ENCODE data around the gene DNAH8. TPM values are rescaled to one million over a fixed set of nuclear protein-coding genes. Genes with fewer than 3 reads are reported as not detected.

Gene DNAH8
- total RNA-seq, 3 donors from 2014 or later (not counting 1 experiment from before 2014, with no cell fraction given), result 0.10 TPM; not detected in 2

GRCh38 chr6:38978139-38978704, 263.1 kb downstream of the DNAH8 start:
- WGBS (ENCODE audit: insufficient coverage), result 80% methylated on average over 1 of the region's 3 CpGs
- Mint-ChIP-seq H3K27me3 (ENCODE audit: low read depth in 2 of 2) (peaks cover 39 to 57% of the 10 kb centered on the region in 2 donors), H3K27ac (no peak overlapping the region), H3K36me3 (no peaks in the 10 kb centered on the region), H3K4me3 (no peak overlapping the region), H3K4me1 (no peaks in the 10 kb centered on the region), H3K9me3 (no peaks in the 10 kb centered on the region)
- H3K27me3 ChIP-seq (ENCODE audit: control insufficient read depth, insufficient read depth, low read length), result peaks cover 3% of the 10 kb centered on the region
- H3K9me3 ChIP-seq (ENCODE audit: control insufficient read depth, insufficient read depth, low read length), result no peaks in the 10 kb centered on the region
- H3K27ac ChIP-seq (ENCODE audit: low read length), result no peak overlapping the region
- no peak overlapping the region for H3K4me3 ChIP-seq (ENCODE audit: low read length)
- no peaks in the 10 kb centered on the region for H3K36me3 ChIP-seq (ENCODE audit: control insufficient read depth, insufficient read depth, low read length)
- ATAC-seq, result no peak
- intact Hi-C loops (cut with micrococcal nuclease), result no loop called here
- no peak for DNase-seq
- no peaks in the 10 kb centered on the region for H3K4me1 ChIP-seq (ENCODE audit: control insufficient read depth, insufficient read depth, low read length)
- TF ChIP-seq, protein P1, sequence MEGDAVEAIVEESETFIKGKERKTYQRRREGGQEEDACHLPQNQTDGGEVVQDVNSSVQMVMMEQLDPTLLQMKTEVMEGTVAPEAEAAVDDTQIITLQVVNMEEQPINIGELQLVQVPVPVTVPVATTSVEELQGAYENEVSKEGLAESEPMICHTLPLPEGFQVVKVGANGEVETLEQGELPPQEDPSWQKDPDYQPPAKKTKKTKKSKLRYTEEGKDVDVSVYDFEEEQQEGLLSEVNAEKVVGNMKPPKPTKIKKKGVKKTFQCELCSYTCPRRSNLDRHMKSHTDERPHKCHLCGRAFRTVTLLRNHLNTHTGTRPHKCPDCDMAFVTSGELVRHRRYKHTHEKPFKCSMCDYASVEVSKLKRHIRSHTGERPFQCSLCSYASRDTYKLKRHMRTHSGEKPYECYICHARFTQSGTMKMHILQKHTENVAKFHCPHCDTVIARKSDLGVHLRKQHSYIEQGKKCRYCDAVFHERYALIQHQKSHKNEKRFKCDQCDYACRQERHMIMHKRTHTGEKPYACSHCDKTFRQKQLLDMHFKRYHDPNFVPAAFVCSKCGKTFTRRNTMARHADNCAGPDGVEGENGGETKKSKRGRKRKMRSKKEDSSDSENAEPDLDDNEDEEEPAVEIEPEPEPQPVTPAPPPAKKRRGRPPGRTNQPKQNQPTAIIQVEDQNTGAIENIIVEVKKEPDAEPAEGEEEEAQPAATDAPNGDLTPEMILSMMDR (IDR thresholded peaks at IDR 0.05), result no peak

DNA sequence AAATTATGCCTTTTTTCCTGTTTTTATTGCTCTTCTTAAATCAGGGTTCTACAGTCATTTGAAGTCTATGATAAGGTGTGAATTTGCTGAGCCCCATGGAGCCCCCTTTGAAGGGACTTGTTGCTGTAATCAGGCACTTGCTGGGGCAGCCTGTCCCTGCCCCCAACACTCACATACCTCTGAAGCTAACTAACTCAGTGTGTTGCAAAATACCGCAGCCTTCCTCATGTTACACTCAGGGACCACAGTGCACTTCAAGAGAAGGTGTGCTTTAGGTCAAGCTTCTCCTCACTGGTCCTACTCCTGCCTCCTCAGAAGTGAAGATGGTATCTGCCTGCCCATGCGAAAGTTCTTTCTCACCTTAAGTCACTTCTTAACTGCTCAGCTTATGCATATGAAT, 267.4 kb downstream of the DNAH8 start:
- Histone ChIP-seq H3K36me3 (ENCODE audit: control insufficient read depth, insufficient read depth, low read length) (no peaks in the 10 kb centered on the region), H3K27ac (ENCODE audit: low read length) (no peak overlapping the region), H3K4me1 (ENCODE audit: control insufficient read depth, insufficient read depth, low read length) (no peaks in the 10 kb centered on the region), H3K9me3 (ENCODE audit: control insufficient read depth, insufficient read depth, low read length) (no peaks in the 10 kb centered on the region), H3K27me3 (ENCODE audit: control insufficient read depth, insufficient read depth, low read length) (peaks cover 3% of the 10 kb centered on the region), H3K4me3 (ENCODE audit: low read length) (no peak overlapping the region)
- peaks cover 17 to 45% of the 10 kb centered on the region in 2 donors for H3K27me3 Mint-ChIP-seq (ENCODE audit: low read depth in 2 of 2)
- no peaks in the 10 kb centered on the region for H3K9me3 Mint-ChIP-seq
- H3K36me3 Mint-ChIP-seq, result no peaks in the 10 kb centered on the region
- H3K27ac Mint-ChIP-seq, result no peak overlapping the region
- TF ChIP-seq, protein P1 (IDR thresholded peaks at IDR 0.05), result no peak
- no peaks in the 10 kb centered on the region for H3K4me1 Mint-ChIP-seq
- 70% methylated on average over 2 of the region's 2 CpGs for WGBS (ENCODE audit: insufficient coverage)
- no peak for DNase-seq
- no peak for ATAC-seq
- no peak overlapping the region for H3K4me3 Mint-ChIP-seq
- intact Hi-C loops (cut with micrococcal nuclease), result no loop called here

DNA sequence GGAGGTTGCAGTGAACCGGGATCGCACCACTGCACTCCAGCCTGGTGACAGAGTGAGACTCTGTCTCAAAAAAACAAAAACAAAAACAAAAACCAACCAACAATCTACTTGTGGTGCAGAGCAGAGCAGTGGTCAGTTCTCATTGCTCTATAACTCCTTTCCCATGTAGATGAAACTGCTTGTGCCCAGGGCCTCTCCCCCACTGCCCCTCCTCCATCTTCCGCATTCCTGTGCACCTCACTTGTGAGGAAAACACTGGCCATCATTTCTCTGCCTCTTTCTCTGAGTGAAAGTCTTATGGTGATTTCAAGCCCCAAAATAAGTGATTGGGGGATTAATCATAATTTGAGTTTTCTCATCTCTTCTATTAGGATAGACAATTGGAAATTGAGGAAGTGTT, 269.6 kb downstream of the DNAH8 start:
- peaks cover 14 to 24% of the 10 kb centered on the region in 2 donors for H3K27me3 Mint-ChIP-seq (ENCODE audit: low read depth in 2 of 2)
- H3K27me3 ChIP-seq (ENCODE audit: control insufficient read depth, insufficient read depth, low read length), result peaks cover 3% of the 10 kb centered on the region

More for the DNA sequence above, 269.6 kb downstream of the DNAH8 start:
- Mint-ChIP-seq H3K4me1 (no peaks in the 10 kb centered on the region), H3K4me3 (no peak overlapping the region), H3K27ac (no peak overlapping the region), H3K36me3 (no peaks in the 10 kb centered on the region), H3K9me3 (no peaks in the 10 kb centered on the region)
- intact Hi-C loops (cut with micrococcal nuclease), result no loop called here
- 85% methylated on average over 3 of the region's 3 CpGs for WGBS (ENCODE audit: insufficient coverage)
- Histone ChIP-seq H3K4me1 (ENCODE audit: control insufficient read depth, insufficient read depth, low read length) (no peaks in the 10 kb centered on the region), H3K9me3 (ENCODE audit: control insufficient read depth, insufficient read depth, low read length) (no peaks in the 10 kb centered on the region), H3K27ac (ENCODE audit: low read length) (no peak overlapping the region), H3K4me3 (ENCODE audit: low read length) (no peak overlapping the region), H3K36me3 (ENCODE audit: control insufficient read depth, insufficient read depth, low read length) (no peaks in the 10 kb centered on the region)
- TF ChIP-seq, protein P1 (IDR thresholded peaks at IDR 0.05), result no peak
- no peak for ATAC-seq
- no peak for DNase-seq
